Stimulated activated CD4-positive, alpha-beta T cell treated with anti-CD3 and anti-CD28 coated beads, Interleukin-12 subunit alpha, Interleukin-12 subunit beta, amount 100 ng/mL, for 24 hours (primary cell): Measurements from ENCODE around the gene POMGNT2.
A peak's percentile ranks its signal among the peaks of the same experiment; 100 is the strongest.

ENCODE experiments used
- DNase-seq, 2 experiments: peaks; one replicate each; pipeline ENCODE4 v3.0.0-alpha.2; 2020; ENCODE audit warnings: low read depth in 2 of 2

Gene POMGNT2

GRCh38 chr3:43105596-43106292, at the start of gene POMGNT2:
Gene POMGNT2 (minus strand): TSS chr3:43106079. CDS start chr3:43081431, 24,648 bp downstream.
- peak; percentile 74 to 84 for DNase-seq

GRCh38 chr3:43154980-43155379, 49.1 kb upstream of the POMGNT2 start:
- no peak for DNase-seq

GRCh38 chr3:43153216-43154083, 47.6 kb upstream of the POMGNT2 start:
- no peak for DNase-seq

- no peak for DNase-seq
These were observed 46.8 kb upstream of the POMGNT2 start for GRCh38 chr3:43152649-43153048.

GRCh38 chr3:43148033-43148432, 42.2 kb upstream of the POMGNT2 start:
- DNase-seq = no peak

GRCh38 chr3:43146599-43146998, 40.7 kb upstream of the POMGNT2 start:
- no peak for DNase-seq

GRCh38 chr3:43144761-43145490, 39.0 kb upstream of the POMGNT2 start:
- no peak for DNase-seq

- no peak for DNase-seq
These were observed 36.6 kb upstream of the POMGNT2 start for GRCh38 chr3:43142472-43142871.

- DNase-seq = no peak
These were observed 32.8 kb upstream of the POMGNT2 start for GRCh38 chr3:43138488-43139231.

- DNase-seq = no peak
These were observed 27.2 kb upstream of the POMGNT2 start for GRCh38 chr3:43132870-43133636.

- DNase-seq = no peak
These were observed 26.3 kb upstream of the POMGNT2 start for GRCh38 chr3:43132193-43132592.

- no peak for DNase-seq
These were observed 22.6 kb upstream of the POMGNT2 start for GRCh38 chr3:43128464-43128863.

GRCh38 chr3:43126536-43126935, 20.7 kb upstream of the POMGNT2 start:
- DNase-seq = no peak

- DNase-seq = no peak
These were observed 18.0 kb upstream of the POMGNT2 start for GRCh38 chr3:43123895-43124294.

- no peak for DNase-seq
These were observed 15.1 kb upstream of the POMGNT2 start for GRCh38 chr3:43120937-43121336.

- no peak for DNase-seq
These were observed 11.4 kb upstream of the POMGNT2 start for GRCh38 chr3:43117257-43117656.

GRCh38 chr3:43113671-43114070, 7.8 kb upstream of the POMGNT2 start:
- DNase-seq = no peak

- DNase-seq = no peak
These were observed 382 bp upstream of the POMGNT2 start for GRCh38 chr3:43106293-43106628.

- no peak for DNase-seq
These were observed 951 bp downstream of the POMGNT2 start for GRCh38 chr3:43104660-43105595.

- no peak for DNase-seq
These were observed 1.8 kb downstream of the POMGNT2 start for GRCh38 chr3:43104039-43104438.
